Erythroblast (primary cell): ENCODE measurements around the gene IL31.

Experiments used
- GATA1 ChIP-seq: IDR thresholded peaks from 2 replicates; pipeline ENCODE4 v1.6.1; 2011; ENCODE audit warnings: low read depth, mild to moderate bottlenecking, control low read depth, low read length, moderate library complexity
- POLR2A ChIP-seq: IDR thresholded peaks from 2 replicates; pipeline ENCODE4 v1.6.1; 2011; ENCODE audit warnings: mild to moderate bottlenecking, low read length

DNA sequence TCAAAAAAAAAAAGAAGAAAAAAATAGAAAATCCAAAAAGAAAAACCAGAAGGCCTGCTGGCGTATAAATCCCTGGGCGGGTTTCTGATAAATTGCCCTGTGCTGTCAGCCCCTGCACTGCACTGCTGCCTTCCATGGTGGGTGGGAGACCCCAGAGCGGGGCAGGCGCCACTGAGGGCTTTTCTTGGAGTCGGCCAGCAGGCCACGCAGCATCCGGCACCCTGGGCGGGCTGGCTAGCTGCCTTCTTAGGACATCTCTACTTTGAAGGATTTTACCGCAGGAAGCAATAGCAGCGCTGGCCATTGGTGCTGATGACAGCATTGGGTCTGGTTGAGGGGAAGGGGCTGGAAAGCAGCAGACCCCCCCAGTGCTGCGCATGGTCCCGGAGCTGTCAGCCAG, 29.1 kb downstream of the IL31 start:
- TF ChIP-seq POLR2A (no peak), GATA1 (no peak)
